ENCODE results near the gene RNGTT.

- TF ChIP-seq CTCF (IDR thresholded peaks at IDR 0.05) (no peak), POLR2A (IDR thresholded peaks at IDR 0.05) (no peak), POLR2AphosphoS5 (IDR thresholded peaks at IDR 0.05; ENCODE audit: insufficient read depth in 1 of 2, low read depth in 1 of 2) (no peak)
Measured at GRCh38 chr6:88763160-88763559, 200.3 kb downstream of the RNGTT start.

All from vagina (tissue), 2 donors.